B cell (primary cell): ENCODE measurements around the gene STXBP1. TPM values are rescaled to one million over a fixed set of nuclear protein-coding genes. Genes with fewer than 3 reads are reported as not detected.

Experiments
- ATAC-seq: fragments of 200-7000 bp; cut with Tn5 transposase; one replicate; pipeline ENCODE4 v1.10.0; 2021; ENCODE audit warnings: low read depth, mild to moderate bottlenecking, moderate number of reproducible peaks, moderate library complexity
- CTCF ChIA-PET: fragments of 350-600 bp; sonication (Branson Sonifier 250); formaldehyde crosslinking; loops from one replicate; lab custom pipeline; 2021; ENCODE audit warnings: antibody characterized with exemption, inconsistent platforms; lab: Charles Lee
- POLR2A ChIA-PET: fragments of 350-600 bp; sonication (Branson Sonifier 250); formaldehyde crosslinking; loops from one replicate; lab custom pipeline; 2021; ENCODE audit warnings: antibody characterized with exemption; lab: Charles Lee
- DNase-seq: peaks from one replicate; pipeline ENCODE4 v3.0.0; 2013
- H2AFZ ChIP-seq: 2 replicates; pipeline ENCODE4 v1.6.1; 2012; ENCODE audit warnings: mild to moderate bottlenecking, low read depth, low read length; ENCODE audit not compliant: insufficient read depth, poor library complexity, severe bottlenecking
- H3K27ac ChIP-seq, 2 donors: 1 replicate in 1 of 2; 2 replicates in 1 of 2; pipeline ENCODE4 v1.5.1; 2012 to 2013; ENCODE audit warnings: low read length in 2 of 2, mild to moderate bottlenecking in 2 of 2, moderate library complexity in 1 of 2
- H3K27me3 ChIP-seq, 4 experiments: fragments of 200-600 bp in 1 of 4; sonication (generic) in 1 of 4; replicated peaks in 1 of 4; 1 replicate in 2 of 4; 2 replicates in 2 of 4; pipeline versions ENCODE4 v1.6.1 to v1.7.0; 2013 to 2016; ENCODE audit warnings: low read length in 3 of 4, mild to moderate bottlenecking in 2 of 4, mixed read lengths in 1 of 4, moderate library complexity in 1 of 4; ENCODE audit not compliant: insufficient read depth in 4 of 4, control insufficient read depth in 3 of 4; ENCODE audit errors: control extremely low read depth in 1 of 4
- H3K36me3 ChIP-seq, 2 experiments: replicated peaks in 1 of 2; 1 replicate in 1 of 2; 2 replicates in 1 of 2; pipeline versions ENCODE4 v1.6.1 to v1.7.1; 2013; ENCODE audit warnings: low read length in 1 of 2; ENCODE audit not compliant: insufficient read depth in 2 of 2, control insufficient read depth in 1 of 2; ENCODE audit errors: control extremely low read depth in 1 of 2, extremely low read depth in 1 of 2
- H3K4me1 ChIP-seq, 2 donors: fragments of 200-600 bp in 1 of 2; sonication (generic) in 1 of 2; 1 replicate in 1 of 2; 2 replicates in 1 of 2; pipeline versions ENCODE4 v1.5.1 to v1.6.1; 2013 to 2017; ENCODE audit warnings: low read length in 2 of 2; ENCODE audit not compliant: control insufficient read depth in 2 of 2, insufficient read depth in 2 of 2
- H3K4me2 ChIP-seq: replicated peaks from 2 replicates; pipeline ENCODE3; 2012; ENCODE audit warnings: mild to moderate bottlenecking, low read depth, low read length; ENCODE audit not compliant: poor library complexity, severe bottlenecking
- H3K4me3 ChIP-seq, 5 experiments: fragments of 200-600 bp in 1 of 5; sonication (generic) in 1 of 5; 1 replicate in 3 of 5; 2 replicates in 2 of 5; pipeline versions ENCODE4 v1.5.1 to v1.7.0; 2011 to 2016; ENCODE audit warnings: low read length in 4 of 5, mild to moderate bottlenecking in 4 of 5, low read depth in 2 of 5, control low read depth in 1 of 5, moderate library complexity in 1 of 5; ENCODE audit not compliant: insufficient read depth in 1 of 5; ENCODE audit errors: control extremely low read depth in 1 of 5, extremely low read depth in 1 of 5
- H3K79me2 ChIP-seq: fragments of 200-600 bp; sonication (generic); one replicate; pipeline ENCODE4 v1.6.0; 2016; ENCODE audit warnings: low read length; ENCODE audit not compliant: control insufficient read depth, insufficient read depth
- H3K9ac ChIP-seq: fragments of 200-600 bp; sonication (generic); 2 replicates; pipeline ENCODE4 v1.6.1; 2017; ENCODE audit warnings: mild to moderate bottlenecking, low read length, moderate library complexity
- H3K9me3 ChIP-seq, 3 donors: one replicate each; pipeline versions ENCODE4 v1.6.1 to v1.7.1; 2013; ENCODE audit warnings: low read length in 2 of 3; ENCODE audit not compliant: control insufficient read depth in 2 of 3, insufficient read depth in 1 of 3; ENCODE audit errors: control extremely low read depth in 1 of 3
- H4K20me1 ChIP-seq: 2 replicates; pipeline ENCODE4 v1.6.0; 2012; ENCODE audit warnings: mild to moderate bottlenecking, low read length; ENCODE audit not compliant: insufficient read depth, control insufficient read depth, poor library complexity, severe bottlenecking
- H3K27ac Mint-ChIP-seq: one replicate; pipeline ENCODE4 v1.8.0; 2021; ENCODE audit warnings: mixed read lengths
- H3K27me3 Mint-ChIP-seq: one replicate; pipeline ENCODE4 v1.8.0; 2021; ENCODE audit warnings: mixed read lengths
- H3K4me1 Mint-ChIP-seq: one replicate; pipeline ENCODE4 v1.8.0; 2021; ENCODE audit warnings: mixed read lengths
- H3K4me3 Mint-ChIP-seq: one replicate; pipeline ENCODE4 v1.8.0; 2021; ENCODE audit warnings: mixed read lengths
- H3K9me3 Mint-ChIP-seq: one replicate; pipeline ENCODE4 v1.8.0; 2022; ENCODE audit warnings: mixed read lengths; ENCODE audit not compliant: insufficient read depth
- EZH2 ChIP-seq: IDR thresholded peaks from 2 replicates; pipeline ENCODE4 v1.6.1; 2012; ENCODE audit warnings: borderline replicate concordance, low read depth, mild to moderate bottlenecking, moderate library complexity, low read length; ENCODE audit not compliant: insufficient read depth, poor library complexity, severe bottlenecking
- WGBS: methylation state at CpG from one replicate; pipeline ENCODE4 v1.1.5; 2013; ENCODE audit warnings: missing lambda C conversion rate; ENCODE audit not compliant: insufficient coverage; 5-methylcytosine and 5-hydroxymethylcytosine counted together
- intact Hi-C: fragments of 100-400 bp; cut with micrococcal nuclease; formaldehyde crosslinking; loops from one replicate; pipeline ENCODE4 v1.10.0; 2022
- polyA plus RNA-seq: library from polyadenylated mRNA; depleted of rRNA; stranded (reverse); fragments of >200 nt; gene quantifications from 2 replicates; pipeline ENCODE4 v1.2.3, GENCODE V29; 2012
- total RNA-seq, 2 donors: library from RNA; stranded (reverse); fragments of 120-200 nt in 1 of 2; gene quantifications; 1 replicate in 1 of 2; 2 replicates in 1 of 2; pipeline versions ENCODE4 v1.2.3 to v1.2.4, GENCODE V29; 2013 to 2022
- TF ChIP-seq, protein P1 (sequence below): fragments of 200-600 bp; IDR thresholded peaks from one replicate; pipeline ENCODE4 v1.8.0; 2022; ENCODE audit warnings: antibody characterized with exemption, mild to moderate bottlenecking

Gene STXBP1
- total and polyA plus RNA-seq, 2 donors (not counting 1 experiment from before 2014, with no cell fraction given) = 0.62 TPM; not detected in 1

DNA sequence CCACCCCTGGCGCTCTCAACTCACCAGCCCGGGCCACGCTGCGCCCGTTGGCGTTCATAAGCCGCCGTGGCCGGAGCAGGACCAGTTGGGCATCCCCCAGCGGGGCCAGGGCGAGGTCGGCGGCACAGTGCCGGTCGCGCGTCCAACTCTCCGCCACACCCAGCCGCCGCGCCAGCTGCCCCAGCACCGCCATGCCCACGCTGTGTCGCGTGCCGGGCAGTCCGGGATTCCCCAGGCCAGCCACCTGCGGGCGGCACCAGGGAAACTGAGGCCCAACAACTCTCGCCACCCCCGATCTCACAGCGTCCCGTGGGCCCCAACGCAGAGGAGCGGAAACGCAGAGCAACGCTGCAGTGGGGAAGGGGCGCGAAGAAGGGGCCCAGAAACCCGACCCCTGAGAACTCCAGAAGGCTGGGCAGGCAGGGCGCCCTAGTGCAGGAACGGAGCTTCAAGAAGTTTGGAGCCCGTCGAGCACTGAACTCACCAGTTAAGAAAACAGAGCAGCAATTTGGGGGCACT, 102.9 kb downstream of the STXBP1 start:
- intact Hi-C loops = loop anchor here (1.0 to 5.0 kb wide), 9 partner anchors 16 to 1167 kb away; partner anchors contain the start of genes FPGS, KYAT1, LRRC8A and LRSAM1
- H3K36me3 ChIP-seq = no peaks in the 10 kb centered on the region
- H3K79me2 ChIP-seq = peaks cover 3% of the 10 kb centered on the region
- no peak for TF ChIP-seq EZH2
- TF ChIP-seq, protein P1, sequence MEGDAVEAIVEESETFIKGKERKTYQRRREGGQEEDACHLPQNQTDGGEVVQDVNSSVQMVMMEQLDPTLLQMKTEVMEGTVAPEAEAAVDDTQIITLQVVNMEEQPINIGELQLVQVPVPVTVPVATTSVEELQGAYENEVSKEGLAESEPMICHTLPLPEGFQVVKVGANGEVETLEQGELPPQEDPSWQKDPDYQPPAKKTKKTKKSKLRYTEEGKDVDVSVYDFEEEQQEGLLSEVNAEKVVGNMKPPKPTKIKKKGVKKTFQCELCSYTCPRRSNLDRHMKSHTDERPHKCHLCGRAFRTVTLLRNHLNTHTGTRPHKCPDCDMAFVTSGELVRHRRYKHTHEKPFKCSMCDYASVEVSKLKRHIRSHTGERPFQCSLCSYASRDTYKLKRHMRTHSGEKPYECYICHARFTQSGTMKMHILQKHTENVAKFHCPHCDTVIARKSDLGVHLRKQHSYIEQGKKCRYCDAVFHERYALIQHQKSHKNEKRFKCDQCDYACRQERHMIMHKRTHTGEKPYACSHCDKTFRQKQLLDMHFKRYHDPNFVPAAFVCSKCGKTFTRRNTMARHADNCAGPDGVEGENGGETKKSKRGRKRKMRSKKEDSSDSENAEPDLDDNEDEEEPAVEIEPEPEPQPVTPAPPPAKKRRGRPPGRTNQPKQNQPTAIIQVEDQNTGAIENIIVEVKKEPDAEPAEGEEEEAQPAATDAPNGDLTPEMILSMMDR = no peak
- Mint-ChIP-seq H3K27ac (peak overlapping the region; percentile 90), H3K9me3 (no peaks in the 10 kb centered on the region), H3K27me3 (no peaks in the 10 kb centered on the region), H3K4me3 (peak overlapping the region; percentile 97), H3K4me1 (peaks cover 25% of the 10 kb centered on the region)
- no peak for DNase-seq
- no peak for ATAC-seq
- ChIA-PET POLR2A (interaction anchor here (1.6 kb wide), 1 partner anchor 20 kb away, joined by 8 read pairs; the partner anchor contains the start of gene TOR2A), CTCF (interaction anchor here (0.7 to 2.9 kb wide), 5 partner anchors 20 to 155 kb away, joined by 3 to 26 read pairs (median 4); partner anchors contain the start of gene TOR2A)
- no peaks in the 10 kb centered on the region for H3K27me3 ChIP-seq
- H3K4me1 ChIP-seq = peaks cover 9 to 16% of the 10 kb centered on the region in 2 donors
- peak overlapping the region; percentile 96 for H3K4me2 ChIP-seq
- H3K4me3 ChIP-seq = peak overlapping the region; percentile 16 to 90 (median 66)
- peak overlapping the region; percentile 88 for H2AFZ ChIP-seq
- WGBS = under 1% methylated on average over 42 of the region's 44 CpGs
- H4K20me1 ChIP-seq = no peaks in the 10 kb centered on the region
- H3K9me3 ChIP-seq = no peaks in the 10 kb centered on the region
- peak overlapping the region; percentile 22 to 81 for H3K27ac ChIP-seq
- peak overlapping the region; percentile 77 for H3K9ac ChIP-seq
